HepG2 (cell line): ENCODE measurements around the gene FKBP5. TPM values are rescaled to one million over a fixed set of nuclear protein-coding genes. Genes with fewer than 3 reads are reported as not detected.
A peak's percentile ranks its signal among the peaks of the same experiment; 100 is the strongest.

Experiments used
- ATAC-seq: fragments of 200-7000 bp; cut with Tn5 transposase; 3 replicates; pipeline ENCODE4 v1.9.1; 2020; ENCODE audit warnings: mild to moderate bottlenecking, moderate library complexity
- BruUV-seq: library from RNA; stranded (reverse); fragments of 400-500 nt; replicated peaks from 2 replicates; lab custom pipeline; 2021; lab: Mats Ljungman, UMichigan
- CTCF ChIA-PET: fragments of 300-600 bp; formaldehyde crosslinking; extraction: SDS; loops from one replicate; lab custom pipeline; 2021; ENCODE audit warnings: low total read pairs, inconsistent platforms, low intra/inter-chr PET ratio; lab: Yijun Ruan, JAX
- POLR2A ChIA-PET: fragments of 350-600 bp; sonication (Branson Sonifier 250); formaldehyde crosslinking; loops from one replicate; lab custom pipeline; 2020; ENCODE audit warnings: antibody characterized with exemption, inconsistent platforms; lab: Yijun Ruan, JAX
- DNase-seq: peaks from one replicate; pipeline ENCODE4 v3.0.0-alpha.2; 2015; ENCODE audit warnings: low spot score
- FAIRE-seq: peaks from 3 replicates; lab custom pipeline; 2011; peaks lifted over from hg19 to GRCh38; lab: Jason Lieb, UNC
- H2AFZ ChIP-seq: one replicate; pipeline ENCODE4 v1.6.1; 2011; ENCODE audit warnings: low read length, inconsistent platforms
- H3K27ac ChIP-seq: fragments of 300-600 bp; 3 replicates; pipeline ENCODE4 v1.8.0; 2011; ENCODE audit warnings: mixed run types, mild to moderate bottlenecking, mixed read lengths, low read length, inconsistent platforms; ENCODE audit not compliant: insufficient read depth; ENCODE audit errors: extremely low read length
- H3K27me3 ChIP-seq, 2 experiments: fragments of 200-600 bp in 1 of 2; 2 replicates in 1 of 2; 3 replicates in 1 of 2; pipeline versions ENCODE4 v1.6.0 to v1.8.0; 2011; ENCODE audit warnings: low read length in 2 of 2, mild to moderate bottlenecking in 2 of 2, moderate library complexity in 2 of 2, inconsistent platforms in 1 of 2; ENCODE audit not compliant: insufficient read depth in 2 of 2, control insufficient read depth in 1 of 2
- H3K36me3 ChIP-seq, 2 experiments: fragments of 200-600 bp in 1 of 2; replicated peaks in 1 of 2; 2 replicates in 1 of 2; 3 replicates in 1 of 2; pipeline versions ENCODE4 v1.5.1 to v1.8.0; 2011; ENCODE audit warnings: low read length in 2 of 2, inconsistent platforms in 1 of 2; ENCODE audit not compliant: insufficient read depth in 2 of 2, control insufficient read depth in 1 of 2
- H3K4me1 ChIP-seq: 2 replicates; pipeline ENCODE4 v1.5.1; 2012; ENCODE audit warnings: low read length, inconsistent platforms; ENCODE audit not compliant: insufficient read depth
- H3K4me2 ChIP-seq: 2 replicates; pipeline ENCODE4 v1.6.0; 2011; ENCODE audit warnings: low read depth, low read length, inconsistent platforms
- H3K4me3 ChIP-seq, 3 experiments: fragments of 200-600 bp in 1 of 3; sonication (generic), shearing (Covaris generic) in 1 of 3; replicated peaks in 1 of 3; 2 replicates each; pipeline ENCODE4 v1.5.1; 2011 to 2016; ENCODE audit warnings: low read length in 3 of 3, inconsistent platforms in 2 of 3, low read depth in 2 of 3, mild to moderate bottlenecking in 2 of 3, control low read depth in 1 of 3, mixed read lengths in 1 of 3; ENCODE audit not compliant: insufficient read depth in 1 of 3
- H3K79me2 ChIP-seq: one replicate; pipeline ENCODE4 v1.6.1; 2011; ENCODE audit warnings: low read length, inconsistent platforms; ENCODE audit not compliant: insufficient read depth
- H3K9ac ChIP-seq: 2 replicates; pipeline ENCODE4 v1.6.0; 2011; ENCODE audit warnings: mild to moderate bottlenecking, low read depth, low read length, inconsistent platforms; ENCODE audit not compliant: insufficient read depth
- H3K9me3 ChIP-seq: 2 replicates; pipeline ENCODE4 v1.5.1; 2012; ENCODE audit warnings: mild to moderate bottlenecking, low read length
- H4K20me1 ChIP-seq: 2 replicates; pipeline ENCODE4 v1.6.0; 2011; ENCODE audit warnings: inconsistent platforms, mild to moderate bottlenecking, low read length, moderate library complexity; ENCODE audit not compliant: insufficient read depth
- ATF7-NPFF ChIP-seq: sonication (generic); formaldehyde crosslinking; IDR thresholded peaks from 2 replicates; pipeline ENCODE4 v1.8.1; 2023; ENCODE audit warnings: mild to moderate bottlenecking, low read depth, missing genetic modification reagents, moderate library complexity
- ELF3 ChIP-seq: IDR thresholded peaks from 2 replicates; pipeline ENCODE4 v1.6.1; 2016; ENCODE audit warnings: missing genetic modification reagents, missing compliant biosample characterization
- FOSL2 ChIP-seq: sonication (generic); formaldehyde crosslinking; IDR thresholded peaks from 2 replicates; pipeline ENCODE4 v1.4.0; 2020; ENCODE audit warnings: missing genetic modification reagents
- FOXK2 ChIP-seq: fragments of 450-650 bp; IDR thresholded peaks from 2 replicates; pipeline ENCODE4 v1.6.1; 2016
- NFE2L2 ChIP-seq: fragments of 150-350 bp; IDR thresholded peaks from 2 replicates; pipeline ENCODE4 v1.6.1; 2014; ENCODE audit warnings: low read length
- PLRG1 ChIP-seq: fragments of 450-650 bp; conservative IDR thresholded peaks from 2 replicates; pipeline ENCODE4 v1.6.1; 2016
- XBP1 ChIP-seq: sonication (generic); formaldehyde crosslinking; IDR thresholded peaks from 2 replicates; pipeline ENCODE4 v1.5.0; 2020; ENCODE audit warnings: missing genetic modification reagents
- ZFX ChIP-seq: sonication (generic); formaldehyde crosslinking; IDR thresholded peaks from 2 replicates; pipeline ENCODE4 v1.4.0; 2020; ENCODE audit warnings: mild to moderate bottlenecking, low read depth, missing genetic modification reagents, moderate library complexity
- ZMYM3 ChIP-seq: sonication (generic); formaldehyde crosslinking; IDR thresholded peaks from 2 replicates; pipeline ENCODE4 v1.5.1; 2020; ENCODE audit warnings: mild to moderate bottlenecking, missing genetic modification reagents
- ZNF18 ChIP-seq: sonication (generic); formaldehyde crosslinking; IDR thresholded peaks from 2 replicates; pipeline ENCODE4 v1.8.0; 2022; ENCODE audit warnings: mild to moderate bottlenecking, missing genetic modification reagents; ENCODE audit not compliant: insufficient replicate concordance
- ZNF20 ChIP-seq: sonication (generic); formaldehyde crosslinking; IDR thresholded peaks from 2 replicates; pipeline ENCODE4 v1.4.0; 2020; ENCODE audit warnings: mild to moderate bottlenecking, moderate library complexity, missing genetic modification reagents
- ZNF367 ChIP-seq: sonication (generic); formaldehyde crosslinking; IDR thresholded peaks from 2 replicates; pipeline ENCODE4 v1.4.0; 2020; ENCODE audit warnings: missing genetic modification reagents, borderline replicate concordance
- ZNF484 ChIP-seq: sonication (generic); formaldehyde crosslinking; IDR thresholded peaks from 2 replicates; pipeline ENCODE4 v1.5.1; 2020; ENCODE audit warnings: mild to moderate bottlenecking, low read depth, missing genetic modification reagents, borderline replicate concordance
- ZNF878 ChIP-seq: sonication (generic); formaldehyde crosslinking; IDR thresholded peaks from 2 replicates; pipeline ENCODE4 v1.8.1; 2023; ENCODE audit warnings: mild to moderate bottlenecking, missing genetic modification reagents, moderate library complexity
- WGBS: methylation state at CpG from one replicate; pipeline ENCODE4 v1.1.6; 2017; ENCODE audit warnings: low lambda C conversion rate; 5-methylcytosine and 5-hydroxymethylcytosine counted together
- in situ Hi-C: cut with HindIII; loops from 2 replicates; pipeline ENCODE4 v1.10.0; 2017; ENCODE audit warnings: low pct_unique_long_range_greater_than_20kb; ENCODE audit not compliant: extremely low pct_ligation_motif_present
- intact Hi-C: fragments of 100-400 bp; cut with micrococcal nuclease; formaldehyde crosslinking; loops from one replicate; pipeline ENCODE4 v1.10.0; 2022; ENCODE audit not compliant: unreplicated experiment
- polyA plus RNA-seq, 8 experiments: library from polyadenylated mRNA; depleted of rRNA in 3 of 8; stranded (reverse) in 7 of 8; unstranded in 1 of 8; fragments of >200 nt; fragmentation: Illumina TruSeq in 4 of 8; extraction: Trizol in 4 of 8; gene quantifications; 2 replicates each; pipeline versions ENCODE4 v1.2.1 to v1.2.3, GENCODE V29; 2011 to 2016; ENCODE audit warnings: low read depth in 4 of 8, missing spikeins in 1 of 8, mixed read lengths in 1 of 8; ENCODE audit not compliant: insufficient read depth in 1 of 8
- total RNA-seq, 5 experiments: library from RNA; depleted of rRNA; stranded (reverse); fragments of >200 nt; fragmentation: Illumina TruSeq; extraction: Trizol; gene quantifications; 2 replicates each; pipeline ENCODE4 v1.2.3, GENCODE V29; 2016; ENCODE audit warnings: low read depth in 1 of 5
- TF ChIP-seq, protein P1 (sequence below): IDR thresholded peaks from 2 replicates; pipeline ENCODE4 v1.6.1; 2016; ENCODE audit warnings: low read depth, borderline replicate concordance

Gene FKBP5
- total and polyA plus RNA-seq, 2 of the 13 experiments (the other 11 are each of a cell fraction or from before 2014, with no cell fraction given): 8.0 to 17.4 TPM

DNA sequence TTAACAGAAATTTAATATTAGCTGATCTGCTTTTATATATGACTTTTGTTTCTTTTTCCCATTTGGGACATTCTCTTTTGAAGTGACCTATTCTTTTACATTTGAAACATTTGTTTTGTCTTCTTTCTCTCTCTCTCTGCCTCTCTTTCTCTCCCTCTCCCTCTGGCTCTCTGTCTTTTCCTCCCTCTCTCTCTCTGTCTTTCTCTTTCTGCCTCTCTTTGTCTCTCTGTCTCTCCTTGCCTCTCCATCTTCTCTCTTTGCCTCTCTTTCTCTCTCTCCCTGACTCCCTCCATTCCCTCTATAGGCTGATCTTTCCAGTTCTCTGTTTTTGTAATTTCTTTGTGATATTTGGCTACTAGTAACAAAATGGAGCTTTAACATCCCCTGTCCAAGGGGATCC lies 124.0 kb downstream of the FKBP5 start:
- no peak overlapping the region for H3K4me2 ChIP-seq

DNA sequence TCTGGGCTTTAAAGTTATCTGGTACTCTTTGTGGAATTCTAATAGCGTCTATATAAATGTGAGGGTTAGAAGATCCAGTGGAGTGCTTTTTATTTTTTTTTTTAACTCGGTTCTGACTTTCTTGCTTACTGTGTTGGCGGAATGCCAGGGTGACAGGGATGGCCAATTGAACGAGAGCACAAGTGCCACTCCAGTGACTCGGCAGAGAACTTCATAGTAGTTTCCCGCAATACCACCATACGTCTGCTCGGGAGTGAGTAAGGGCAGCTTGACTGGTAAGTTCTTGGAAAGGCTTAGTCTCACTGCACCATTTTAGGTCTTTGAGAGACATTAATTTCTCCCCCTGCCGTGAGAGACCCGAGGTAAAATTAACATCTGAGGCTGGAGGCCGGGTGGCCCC lies 126.7 kb downstream of the FKBP5 start:
- BruUV-seq: no TSS peak
- WGBS: 14% methylated on average over 11 of the region's 11 CpGs
- ChIA-PET CTCF (no interaction called here), POLR2A (no interaction called here)
- no peak overlapping the region for H2AFZ ChIP-seq
- in situ Hi-C loops: no loop called here
- no peaks in the 10 kb centered on the region for H3K79me2 ChIP-seq
- H3K9me3 ChIP-seq: peaks cover 6% of the 10 kb centered on the region; the same call in 1 of the 2 replicates
- H3K27me3 ChIP-seq: peaks cover 2 to 68% of the 10 kb centered on the region in 2 experiments
- intact Hi-C loops: no loop called here
- no peak for FAIRE-seq
- H3K9ac ChIP-seq: no peak overlapping the region
- no peak overlapping the region for H3K4me3 ChIP-seq
- peak; percentile 48; the same call in 1 of the 3 replicates for ATAC-seq
- no peak overlapping the region for H3K27ac ChIP-seq
- no peaks in the 10 kb centered on the region for H4K20me1 ChIP-seq
- H3K4me2 ChIP-seq: no peak overlapping the region
- H3K4me1 ChIP-seq: peaks cover 14% of the 10 kb centered on the region
- H3K36me3 ChIP-seq: no peaks in the 10 kb centered on the region
- TF ChIP-seq ZFX (CRISPR knock-in tag) (no peak), ZNF20 (CRISPR knock-in tag) (no peak), FOXK2 (no peak), ZNF367 (no peak), XBP1 (no peak), ATF7-NPFF (no peak), ZNF484 (no peak), ZNF18 (CRISPR knock-in tag) (no peak), FOSL2 (CRISPR knock-in tag) (no peak), ZNF878 (CRISPR knock-in tag) (no peak), ZMYM3 (CRISPR knock-in tag) (no peak), NFE2L2 (no peak)
- TF ChIP-seq, protein P1, sequence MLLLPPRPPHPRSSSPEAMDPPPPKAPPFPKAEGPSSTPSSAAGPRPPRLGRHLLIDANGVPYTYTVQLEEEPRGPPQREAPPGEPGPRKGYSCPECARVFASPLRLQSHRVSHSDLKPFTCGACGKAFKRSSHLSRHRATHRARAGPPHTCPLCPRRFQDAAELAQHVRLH (CRISPR knock-in tag): no peak
- DNase-seq: no peak

More for the DNA sequence above, 124.0 kb downstream of the FKBP5 start:
- no peak overlapping the region for H2AFZ ChIP-seq
- H3K9me3 ChIP-seq: peaks cover 6% of the 10 kb centered on the region; the same call in 1 of the 2 replicates
- no peak for DNase-seq
- peaks cover 22% of the 10 kb centered on the region for H3K4me1 ChIP-seq
- no peak for FAIRE-seq
- peaks cover 0 to 60% of the 10 kb centered on the region in 2 experiments for H3K27me3 ChIP-seq
- no peaks in the 10 kb centered on the region for H4K20me1 ChIP-seq
- TF ChIP-seq PLRG1 (0 out of 2 replicates have a peak, but pooled peaks have one; percentile 48), ELF3 (CRISPR knock-in tag) (no peak)
- in situ Hi-C loops: no loop called here
- H3K9ac ChIP-seq: no peak overlapping the region
- no peaks in the 10 kb centered on the region for H3K79me2 ChIP-seq
- ATAC-seq: no peak
- no peaks in the 10 kb centered on the region for H3K36me3 ChIP-seq
- BruUV-seq: no TSS peak
- no peak overlapping the region for H3K4me3 ChIP-seq
- ChIA-PET CTCF (no interaction called here), POLR2A (no interaction called here)
- no peak overlapping the region for H3K27ac ChIP-seq
- intact Hi-C loops: no loop called here
